GM12865 (cell line): ENCODE results near the gene PRAMEF13.
"Not testable (repeated sequence)": the region's sequence is repeated elsewhere in the genome, so short reads cannot be mapped to it uniquely, and the experiment has no call there.

ENCODE experiments used
- DNase-seq: peaks from one replicate; pipeline ENCODE4 v3.0.0; 2010; ENCODE audit warnings: low read depth
- H3K4me3 ChIP-seq: 2 replicates; pipeline ENCODE4 v1.5.1; 2011; ENCODE audit warnings: mild to moderate bottlenecking, low read depth, low read length, control low read depth
- CTCF ChIP-seq: IDR thresholded peaks from 2 replicates; pipeline ENCODE4 v1.5.1; 2011; ENCODE audit warnings: low read length, control low read depth, low read depth, inconsistent platforms; ENCODE audit not compliant: insufficient read depth; ENCODE audit errors: missing control alignments

The PRAMEF13 gene, protein sequence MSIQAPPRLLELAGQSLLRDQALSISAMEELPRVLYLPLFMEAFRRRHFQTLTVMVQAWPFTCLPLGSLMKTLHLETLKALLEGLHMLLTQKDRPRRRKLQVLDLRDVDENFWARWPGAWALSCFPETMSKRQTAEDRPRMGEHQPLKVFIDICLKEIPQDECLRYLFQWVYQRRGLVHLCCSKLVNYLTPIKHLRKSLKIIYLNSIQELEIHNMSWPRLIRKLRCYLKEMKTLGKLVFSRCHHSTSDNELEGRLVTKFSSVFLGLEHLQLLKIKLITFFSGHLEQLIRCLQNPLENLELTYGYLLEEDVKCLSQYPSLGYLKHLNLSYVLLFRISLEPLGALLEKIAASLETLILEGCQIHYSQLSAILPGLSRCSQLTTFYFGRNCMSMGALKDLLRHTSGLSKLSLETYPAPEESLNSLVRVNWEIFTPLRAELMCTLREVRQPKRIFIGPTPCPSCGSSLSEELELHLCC

GRCh38 chr1:13201309-13201708 is at the start of gene PRAMEF13:
Gene PRAMEF13, minus strand, starts transcription at chr1:13201409. Its CDS starts 1,820 bp downstream, at chr1:13199589.
- H3K4me3 ChIP-seq, DNase-seq: not testable (repeated sequence)

DNA sequence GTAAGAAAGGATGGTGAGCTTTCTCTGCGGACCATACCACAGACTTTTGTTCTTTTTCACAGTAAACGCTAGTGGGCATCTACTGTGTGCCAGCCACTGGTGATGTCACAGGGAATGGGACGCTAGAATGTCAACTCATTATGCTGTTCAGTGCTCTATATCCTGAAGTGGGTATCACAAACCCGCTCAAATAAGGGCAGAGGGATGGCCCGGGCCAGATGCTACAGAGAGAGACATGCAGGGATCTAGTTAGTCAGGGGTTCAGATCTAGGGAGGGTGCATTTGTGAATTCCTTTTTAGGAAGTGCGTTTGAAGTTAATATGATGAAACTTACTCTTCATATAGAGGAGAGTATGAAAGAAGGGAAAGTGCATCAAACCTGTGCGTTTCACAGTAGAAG is 45.9 kb upstream of the PRAMEF13 start:
- DNase-seq, H3K4me3 ChIP-seq: not testable (repeated sequence)

GRCh38 chr1:13246554-13246871 is 45.3 kb upstream of the PRAMEF13 start:
- not testable (repeated sequence) for DNase-seq, H3K4me3 ChIP-seq

GRCh38 chr1:13245841-13246553 is 44.8 kb upstream of the PRAMEF13 start:
- not testable (repeated sequence) for DNase-seq, H3K4me3 ChIP-seq

- H3K4me3 ChIP-seq, DNase-seq: not testable (repeated sequence)
Measured at GRCh38 chr1:13243536-13244263, 42.5 kb upstream of the PRAMEF13 start.

DNA sequence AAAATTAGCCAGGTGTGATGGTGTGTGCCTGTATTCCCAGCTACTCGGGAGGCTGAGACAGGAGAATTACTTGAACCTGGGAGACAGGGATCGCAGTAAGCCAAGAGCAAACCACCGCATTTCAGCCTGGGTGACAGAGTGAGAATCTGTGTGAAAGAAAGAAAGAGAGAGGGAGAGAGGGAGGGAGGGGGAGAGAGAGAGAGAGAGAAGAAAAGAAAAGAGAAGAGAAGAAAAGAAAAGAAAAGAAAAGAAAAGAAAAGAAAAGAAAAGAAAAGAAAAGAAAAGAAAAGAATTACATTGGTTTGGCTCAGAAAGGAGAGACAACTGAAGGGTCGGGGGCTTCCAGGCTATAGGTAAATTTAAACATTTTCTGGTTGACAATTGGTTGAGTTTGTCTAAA is 38.4 kb upstream of the PRAMEF13 start:
- H3K4me3 ChIP-seq, DNase-seq: not testable (repeated sequence)

GRCh38 chr1:13237572-13237971 is 36.4 kb upstream of the PRAMEF13 start:
- H3K4me3 ChIP-seq, DNase-seq: not testable (repeated sequence)

DNA sequence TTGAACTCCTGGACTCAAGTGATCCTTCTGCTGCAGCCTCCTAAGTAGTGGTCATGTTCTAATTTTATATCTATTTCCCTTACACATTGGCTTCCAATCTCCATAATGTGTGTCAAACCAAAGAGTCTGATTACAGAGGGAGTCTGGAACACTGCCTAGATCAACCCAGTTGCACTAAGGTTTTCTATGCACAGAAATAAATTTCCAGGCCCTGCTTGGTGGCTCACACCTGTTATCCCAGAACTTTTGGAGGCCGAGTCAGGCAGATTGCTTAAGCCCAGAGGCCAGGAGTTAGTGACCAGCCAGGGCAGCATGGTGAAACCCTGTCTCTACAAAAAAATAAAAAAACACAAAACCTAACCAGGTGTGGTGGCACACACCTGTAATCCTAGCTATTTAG is 32.8 kb upstream of the PRAMEF13 start:
- H3K4me3 ChIP-seq, DNase-seq: not testable (repeated sequence)

- DNase-seq, result not testable (repeated sequence)
Measured at GRCh38 chr1:13232056-13232455, 30.8 kb upstream of the PRAMEF13 start.

GRCh38 chr1:13231061-13231750 is 30.0 kb upstream of the PRAMEF13 start:
- DNase-seq, H3K4me3 ChIP-seq: not testable (repeated sequence)

More at GRCh38 chr1:13232056-13232455, 30.8 kb upstream of the PRAMEF13 start:
- H3K4me3 ChIP-seq, result not testable (repeated sequence)

DNA sequence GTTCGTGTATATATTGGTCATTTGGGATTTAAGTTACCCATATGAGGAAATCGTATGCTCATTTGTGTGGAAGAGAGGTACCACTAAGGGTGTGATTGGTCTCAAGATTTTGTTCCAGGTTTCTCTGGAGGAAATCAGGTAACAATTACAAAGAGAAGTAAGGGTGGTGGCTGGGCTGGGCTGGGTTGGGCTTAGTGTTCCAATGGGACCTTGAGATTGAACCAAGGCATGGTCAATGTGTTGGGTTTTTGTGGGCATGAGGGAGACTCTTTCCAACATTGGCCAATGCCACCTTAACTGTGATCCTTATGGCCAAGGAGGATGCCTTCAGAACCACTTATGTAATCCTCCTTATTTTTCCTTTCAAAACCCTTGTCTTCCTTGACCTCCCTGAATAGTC is 29.4 kb upstream of the PRAMEF13 start:
- H3K4me3 ChIP-seq, DNase-seq: not testable (repeated sequence)

DNA sequence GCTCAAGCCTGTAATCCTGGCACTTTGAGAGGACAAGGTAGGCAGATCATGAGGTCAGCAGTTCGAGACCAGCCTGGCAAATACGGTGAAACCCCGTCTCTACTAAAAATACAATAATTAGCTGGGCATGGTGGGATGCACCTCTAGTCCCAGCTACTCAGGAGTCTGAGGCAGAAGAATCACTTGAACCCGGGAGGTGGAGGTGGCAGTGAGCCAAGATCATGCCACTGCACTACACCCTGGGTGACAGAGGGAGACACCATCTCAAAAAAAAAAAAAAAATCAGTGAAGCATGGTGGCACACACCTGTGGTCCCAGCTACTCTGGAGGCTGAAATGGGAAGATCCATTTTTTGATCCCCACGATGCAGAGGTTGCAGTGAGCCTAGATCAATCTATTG is 28.9 kb upstream of the PRAMEF13 start:
- DNase-seq, H3K4me3 ChIP-seq: not testable (repeated sequence)

DNA sequence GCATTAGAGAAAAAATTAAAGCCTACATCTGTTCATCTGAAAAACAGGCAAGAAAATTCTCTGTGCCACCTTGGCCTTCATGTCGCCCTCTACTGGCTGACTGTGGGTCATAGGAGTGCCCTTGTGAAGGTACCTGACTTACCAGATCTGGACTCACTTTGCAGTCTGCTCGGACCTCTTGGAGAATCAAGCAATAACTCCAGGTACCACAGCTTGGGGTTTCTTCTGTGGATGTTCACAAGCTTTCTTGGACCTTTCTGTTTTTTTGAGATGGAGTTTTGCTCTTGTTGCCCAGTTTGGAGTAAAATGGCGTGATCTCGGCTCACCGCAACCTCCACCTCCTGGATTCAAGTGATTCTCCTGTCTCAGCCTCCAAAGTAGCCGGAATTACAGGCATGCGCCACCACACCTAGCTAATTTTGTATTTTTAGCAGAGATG is 27.2 kb upstream of the PRAMEF13 start:
- TF ChIP-seq CTCF, result peak; percentile 69
- DNase-seq, result peak; percentile 50
- no peak overlapping the region for H3K4me3 ChIP-seq

GRCh38 chr1:13227271-13228055 is 26.3 kb upstream of the PRAMEF13 start:
- not testable (repeated sequence) for H3K4me3 ChIP-seq, DNase-seq

- not testable (repeated sequence) for H3K4me3 ChIP-seq, DNase-seq
Measured at GRCh38 chr1:13225675-13226204, 24.5 kb upstream of the PRAMEF13 start, which contains the start of gene PRAMEF18. Gene PRAMEF18, minus strand, starts transcription at chr1:13226154. Its CDS starts 48 bp downstream, at chr1:13226106.
